HCT116 (cell line): ENCODE results near the gene ANTXR2. TPM values are rescaled to one million over a fixed set of nuclear protein-coding genes. Genes with fewer than 3 reads are reported as not detected.

Source experiments
- ATAC-seq: fragments of 200-7000 bp; cut with Tn5 transposase; 2 replicates; pipeline ENCODE4 v1.9.1; 2020; ENCODE audit warnings: mild to moderate bottlenecking, moderate library complexity
- BruUV-seq: library from RNA; stranded (reverse); fragments of 400-500 nt; replicated peaks from 2 replicates; lab custom pipeline; 2021; lab: Mats Ljungman, UMichigan
- CTCF ChIA-PET: fragments of 300-600 bp; sonication (Branson Sonifier 250); formaldehyde crosslinking; loops from one replicate; lab custom pipeline; 2021; ENCODE audit warnings: antibody characterized with exemption; lab: Charles Lee
- POLR2A ChIA-PET: fragments of 300-600, 350-600 bp; sonication (Branson Sonifier 250); formaldehyde crosslinking; loops from one replicate; lab custom pipeline; 2021; ENCODE audit warnings: antibody characterized with exemption; lab: Charles Lee
- RAD21 ChIA-PET, 2 experiments: fragments of 300-600 bp; sonication (Branson Sonifier 250); formaldehyde crosslinking; loops; one replicate each; lab custom pipeline; 2023; ENCODE audit warnings: low total read pairs in 2 of 2; ENCODE audit not compliant: uncharacterized antibody in 2 of 2, unreplicated experiment in 2 of 2, low non-redundant PET in 1 of 2; lab: Charles Lee
- DNase-seq: peaks from one replicate; pipeline ENCODE4 v3.0.0-alpha.2; 2010; ENCODE audit warnings: low read depth, low spot score
- H2AFZ ChIP-seq: fragments of 200-600 bp; shearing (Covaris generic), sonication (generic); 2 replicates; pipeline ENCODE4 v1.6.1; 2017; ENCODE audit warnings: low read depth, mixed run types, mixed read lengths, antibody characterized with exemption, low read length; ENCODE audit not compliant: poor library complexity, severe bottlenecking
- H3K27ac ChIP-seq: 2 replicates; pipeline ENCODE4 v1.5.1; 2012; ENCODE audit warnings: low read depth, low read length
- H3K27me3 ChIP-seq: fragments of 200-600 bp; sonication (generic); 2 replicates; pipeline ENCODE4 v1.6.1; 2016; ENCODE audit warnings: mixed run types, low read length, mixed read lengths; ENCODE audit not compliant: insufficient read depth
- H3K36me3 ChIP-seq, 2 experiments: fragments of 200-500 bp in 1 of 2; fragments of 200-600 bp in 1 of 2; sonication (Bioruptor generic) in 1 of 2; sonication (generic) in 1 of 2; 2 replicates each; pipeline versions ENCODE4 v1.5.1 to v1.6.1; 2014 to 2016; ENCODE audit warnings: low read length in 2 of 2, inconsistent platforms in 1 of 2, mixed read lengths in 1 of 2, mixed run types in 1 of 2; ENCODE audit not compliant: insufficient read depth in 2 of 2, control insufficient read depth in 1 of 2
- H3K4me1 ChIP-seq, 2 experiments: fragments of 200-600 bp in 1 of 2; sonication (generic) in 1 of 2; 2 replicates each; pipeline versions ENCODE4 v1.5.1 to v1.6.1; 2012 to 2017; ENCODE audit warnings: low read length in 2 of 2, inconsistent platforms in 1 of 2, mild to moderate bottlenecking in 1 of 2, mixed read lengths in 1 of 2, mixed run types in 1 of 2, moderate library complexity in 1 of 2; ENCODE audit not compliant: insufficient read depth in 2 of 2, control insufficient read depth in 1 of 2
- H3K4me2 ChIP-seq: fragments of 200-600 bp; sonication (generic); 2 replicates; pipeline ENCODE4 v1.6.1; 2017; ENCODE audit warnings: mixed run types, low read length, mixed read lengths
- H3K4me3 ChIP-seq, 2 experiments: fragments of 200-600 bp in 1 of 2; sonication (generic) in 1 of 2; replicated peaks in 1 of 2; 2 replicates each; pipeline ENCODE4 v1.5.1; 2011 to 2016; ENCODE audit warnings: low read length in 2 of 2, control low read depth in 1 of 2, low read depth in 1 of 2, mild to moderate bottlenecking in 1 of 2, mixed read lengths in 1 of 2, mixed run types in 1 of 2
- H3K79me2 ChIP-seq: fragments of 200-600 bp; sonication (generic); 2 replicates; pipeline ENCODE4 v1.6.1; 2017; ENCODE audit warnings: mild to moderate bottlenecking, mixed run types, low read length, moderate library complexity, mixed read lengths; ENCODE audit not compliant: insufficient read depth
- H3K9ac ChIP-seq: fragments of 200-600 bp; sonication (generic); 2 replicates; pipeline ENCODE4 v1.6.1; 2016; ENCODE audit warnings: low read length, mixed read lengths
- H3K9me2 ChIP-seq: fragments of 200-600 bp; sonication (generic), shearing (Covaris generic); 2 replicates; pipeline ENCODE4 v1.6.1; 2017; ENCODE audit warnings: mixed run types, mild to moderate bottlenecking, moderate library complexity; ENCODE audit not compliant: insufficient read depth
- H3K9me3 ChIP-seq, 2 experiments: fragments of 200-500 bp in 1 of 2; fragments of 200-600 bp in 1 of 2; sonication (Bioruptor generic) in 1 of 2; sonication (generic) in 1 of 2; 2 replicates each; pipeline ENCODE4 v1.6.1; 2014 to 2017; ENCODE audit warnings: low read length in 2 of 2, mixed read lengths in 2 of 2, inconsistent platforms in 1 of 2, low read depth in 1 of 2, mild to moderate bottlenecking in 1 of 2, mixed run types in 1 of 2, moderate library complexity in 1 of 2; ENCODE audit not compliant: control insufficient read depth in 1 of 2, insufficient read depth in 1 of 2
- H4K20me1 ChIP-seq: fragments of 200-600 bp; sonication (generic), shearing (Covaris generic); 2 replicates; pipeline ENCODE4 v1.6.1; 2017; ENCODE audit warnings: mixed run types, mild to moderate bottlenecking, moderate library complexity; ENCODE audit not compliant: insufficient read depth
- EGR1 ChIP-seq: IDR thresholded peaks from 2 replicates; pipeline ENCODE4 v1.6.1; 2012; ENCODE audit warnings: low read depth
- ELF1 ChIP-seq: IDR thresholded peaks from 2 replicates; pipeline ENCODE4 v1.6.1; 2012; ENCODE audit warnings: low read depth, borderline replicate concordance
- EZH2phosphoT487 ChIP-seq: fragments of 200-600 bp; IDR thresholded peaks from 2 replicates; pipeline ENCODE4 v1.6.1; 2018; ENCODE audit warnings: antibody characterized with exemption, borderline replicate concordance
- FOSL1 ChIP-seq: IDR thresholded peaks from 2 replicates; pipeline ENCODE4 v1.6.1; 2012; ENCODE audit warnings: low read depth
- JUND ChIP-seq: IDR thresholded peaks from 2 replicates; pipeline ENCODE4 v1.6.1; 2012
- POLR2AphosphoS5 ChIP-seq: IDR thresholded peaks from 2 replicates; pipeline ENCODE4 v1.6.1; 2011; ENCODE audit warnings: mild to moderate bottlenecking, low read depth, low read length, moderate library complexity
- RAD21 ChIP-seq: IDR thresholded peaks from 2 replicates; pipeline ENCODE4 v1.6.1; 2012; ENCODE audit warnings: low read depth, mild to moderate bottlenecking
- SIN3A ChIP-seq: IDR thresholded peaks from 2 replicates; pipeline ENCODE4 v1.6.1; 2012; ENCODE audit warnings: low read depth
- SP1 ChIP-seq: IDR thresholded peaks from 2 replicates; pipeline ENCODE4 v1.6.1; 2012; ENCODE audit warnings: low read depth
- SRF ChIP-seq: IDR thresholded peaks from 2 replicates; pipeline ENCODE4 v1.6.1; 2012; ENCODE audit warnings: low read depth
- TCF7L2 ChIP-seq: IDR thresholded peaks from 2 replicates; pipeline ENCODE4 v1.7.0; 2011; ENCODE audit warnings: borderline replicate concordance, inconsistent platforms; ENCODE audit not compliant: insufficient read depth, insufficient read length; ENCODE audit errors: extremely low read depth
- YY1 ChIP-seq: IDR thresholded peaks from 2 replicates; pipeline ENCODE4 v1.6.1; 2011; ENCODE audit warnings: low read length, low read depth, moderate library complexity, mild to moderate bottlenecking; ENCODE audit not compliant: insufficient replicate concordance; ENCODE audit errors: extremely low read depth
- intact Hi-C: fragments of 100-400 bp; cut with micrococcal nuclease; formaldehyde crosslinking; loops from 2 replicates; pipeline ENCODE4 v1.10.0; 2022
- total RNA-seq: library from RNA; stranded (reverse); gene quantifications from one replicate; pipeline ENCODE4 v1.2.1, GENCODE V29; 2021; ENCODE audit not compliant: unreplicated experiment
- TF ChIP-seq, protein P1 (sequence below): IDR thresholded peaks from 2 replicates; pipeline ENCODE4 v1.6.1; 2012
- TF ChIP-seq, protein P2 (sequence below), 3 experiments: fragments of 200-600 bp in 1 of 3; sonication (generic) in 1 of 3; IDR thresholded peaks in 2 of 3; conservative IDR thresholded peaks in 1 of 3; 2 replicates each; pipeline ENCODE4 v1.5.1; 2012 to 2017; ENCODE audit warnings: low read depth in 2 of 3, low read length in 2 of 3, antibody characterized with exemption in 1 of 3, borderline replicate concordance in 1 of 3, control low read depth in 1 of 3, mild to moderate bottlenecking in 1 of 3, mixed read lengths in 1 of 3, mixed run types in 1 of 3, moderate library complexity in 1 of 3; ENCODE audit not compliant: insufficient read depth in 1 of 3
- TF ChIP-seq, protein P3 (sequence below): IDR thresholded peaks from 2 replicates; pipeline ENCODE4 v1.6.1; 2012
- TF ChIP-seq, protein P4 (sequence below): IDR thresholded peaks from 2 replicates; pipeline ENCODE4 v1.6.1; 2011; ENCODE audit warnings: mild to moderate bottlenecking, low read length, moderate library complexity; ENCODE audit not compliant: insufficient replicate concordance; ENCODE audit errors: extremely low read depth

Gene ANTXR2
- total RNA-seq, 1 experiment from 2014 or later, result 6.3 TPM

DNA sequence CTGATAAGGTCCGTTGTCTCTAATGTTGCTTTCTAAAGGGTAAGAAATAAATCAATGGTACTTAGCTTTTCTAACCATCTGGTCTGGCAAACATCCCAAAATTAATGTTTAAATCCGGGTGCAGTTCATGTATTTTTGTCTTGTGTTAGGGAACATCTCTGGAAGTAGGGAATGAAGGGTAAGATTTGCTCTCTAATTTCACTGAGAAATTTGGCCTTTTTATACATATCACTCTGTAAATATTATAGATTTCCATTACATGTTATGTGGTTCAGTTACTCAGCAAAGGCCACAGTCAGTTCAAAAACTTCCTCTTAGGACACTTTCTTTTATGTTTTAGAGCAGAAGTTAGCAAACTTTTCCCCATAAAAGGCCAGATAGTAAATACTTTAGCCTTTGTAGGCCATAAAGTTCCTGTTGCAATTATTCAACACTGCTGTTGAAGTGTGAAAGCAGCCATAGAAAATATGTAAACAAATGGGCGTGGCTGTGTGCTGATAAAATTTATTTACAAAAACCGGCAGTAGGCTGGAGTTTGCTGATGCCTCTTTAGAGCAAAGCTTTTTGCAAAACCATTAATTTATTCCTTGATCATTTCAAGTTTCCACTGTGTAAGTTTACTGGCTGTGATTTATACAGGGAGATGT, 218.1 kb downstream of the ANTXR2 start:
- no peaks in the 10 kb centered on the region for H4K20me1 ChIP-seq
- no TSS peak for BruUV-seq
- H3K9me3 ChIP-seq, result no peaks in the 10 kb centered on the region
- DNase-seq, result no peak
- H3K4me1 ChIP-seq, result no peaks in the 10 kb centered on the region
- no peak for ATAC-seq
- no peaks in the 10 kb centered on the region for H3K27me3 ChIP-seq
- CTCF ChIA-PET, result no interaction called here
- H3K27ac ChIP-seq, result no peak overlapping the region
- RAD21 ChIA-PET, result no interaction called here
- TF ChIP-seq EGR1 (no peak), RAD21 (no peak), SIN3A (no peak), EZH2phosphoT487 (no peak), TCF7L2 (no peak), YY1 (no peak), SP1 (no peak), ELF1 (no peak), SRF (no peak), FOSL1 (no peak), POLR2AphosphoS5 (no peak), JUND (no peak)
- TF ChIP-seq, protein P1, sequence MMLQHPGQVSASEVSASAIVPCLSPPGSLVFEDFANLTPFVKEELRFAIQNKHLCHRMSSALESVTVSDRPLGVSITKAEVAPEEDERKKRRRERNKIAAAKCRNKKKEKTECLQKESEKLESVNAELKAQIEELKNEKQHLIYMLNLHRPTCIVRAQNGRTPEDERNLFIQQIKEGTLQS, result no peak
- TF ChIP-seq, protein P2, sequence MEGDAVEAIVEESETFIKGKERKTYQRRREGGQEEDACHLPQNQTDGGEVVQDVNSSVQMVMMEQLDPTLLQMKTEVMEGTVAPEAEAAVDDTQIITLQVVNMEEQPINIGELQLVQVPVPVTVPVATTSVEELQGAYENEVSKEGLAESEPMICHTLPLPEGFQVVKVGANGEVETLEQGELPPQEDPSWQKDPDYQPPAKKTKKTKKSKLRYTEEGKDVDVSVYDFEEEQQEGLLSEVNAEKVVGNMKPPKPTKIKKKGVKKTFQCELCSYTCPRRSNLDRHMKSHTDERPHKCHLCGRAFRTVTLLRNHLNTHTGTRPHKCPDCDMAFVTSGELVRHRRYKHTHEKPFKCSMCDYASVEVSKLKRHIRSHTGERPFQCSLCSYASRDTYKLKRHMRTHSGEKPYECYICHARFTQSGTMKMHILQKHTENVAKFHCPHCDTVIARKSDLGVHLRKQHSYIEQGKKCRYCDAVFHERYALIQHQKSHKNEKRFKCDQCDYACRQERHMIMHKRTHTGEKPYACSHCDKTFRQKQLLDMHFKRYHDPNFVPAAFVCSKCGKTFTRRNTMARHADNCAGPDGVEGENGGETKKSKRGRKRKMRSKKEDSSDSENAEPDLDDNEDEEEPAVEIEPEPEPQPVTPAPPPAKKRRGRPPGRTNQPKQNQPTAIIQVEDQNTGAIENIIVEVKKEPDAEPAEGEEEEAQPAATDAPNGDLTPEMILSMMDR (IDR thresholded peaks at IDR 0.05 in 2 of 3, conservative IDR thresholded peaks at IDR 0.05 in 1 of 3; ENCODE audit: borderline replicate concordance in 1 of 3, insufficient read depth in 1 of 3, low read depth in 2 of 3, low read length in 2 of 3), result no peak
- TF ChIP-seq, protein P3, sequence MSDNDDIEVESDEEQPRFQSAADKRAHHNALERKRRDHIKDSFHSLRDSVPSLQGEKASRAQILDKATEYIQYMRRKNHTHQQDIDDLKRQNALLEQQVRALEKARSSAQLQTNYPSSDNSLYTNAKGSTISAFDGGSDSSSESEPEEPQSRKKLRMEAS, result no peak
- TF ChIP-seq, protein P4, sequence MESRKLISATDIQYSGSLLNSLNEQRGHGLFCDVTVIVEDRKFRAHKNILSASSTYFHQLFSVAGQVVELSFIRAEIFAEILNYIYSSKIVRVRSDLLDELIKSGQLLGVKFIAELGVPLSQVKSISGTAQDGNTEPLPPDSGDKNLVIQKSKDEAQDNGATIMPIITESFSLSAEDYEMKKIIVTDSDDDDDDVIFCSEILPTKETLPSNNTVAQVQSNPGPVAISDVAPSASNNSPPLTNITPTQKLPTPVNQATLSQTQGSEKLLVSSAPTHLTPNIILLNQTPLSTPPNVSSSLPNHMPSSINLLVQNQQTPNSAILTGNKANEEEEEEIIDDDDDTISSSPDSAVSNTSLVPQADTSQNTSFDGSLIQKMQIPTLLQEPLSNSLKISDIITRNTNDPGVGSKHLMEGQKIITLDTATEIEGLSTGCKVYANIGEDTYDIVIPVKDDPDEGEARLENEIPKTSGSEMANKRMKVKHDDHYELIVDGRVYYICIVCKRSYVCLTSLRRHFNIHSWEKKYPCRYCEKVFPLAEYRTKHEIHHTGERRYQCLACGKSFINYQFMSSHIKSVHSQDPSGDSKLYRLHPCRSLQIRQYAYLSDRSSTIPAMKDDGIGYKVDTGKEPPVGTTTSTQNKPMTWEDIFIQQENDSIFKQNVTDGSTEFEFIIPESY, result no peak
- TF ChIP-seq, all 23 proteins: peak for 0
- Histone ChIP-seq H3K9me2 (no peaks in the 10 kb centered on the region), H3K4me3 (no peak overlapping the region), H3K36me3 (no peaks in the 10 kb centered on the region), H3K79me2 (no peaks in the 10 kb centered on the region), H3K4me2 (no peak overlapping the region), H3K9ac (no peak overlapping the region), H2AFZ (no peak overlapping the region)
- intact Hi-C loops, result no loop called here
- POLR2A ChIA-PET, result no interaction called here
